Caco-2 (cell line): ENCODE results near the gene LAGE3. TPM values are rescaled to one million over a fixed set of nuclear protein-coding genes. Genes with fewer than 3 reads are reported as not detected.

ENCODE experiments used
- BruUV-seq: library from RNA; stranded (reverse); fragments of 400-500 nt; replicated peaks from 2 replicates; lab custom pipeline; 2021; lab: Mats Ljungman, UMichigan
- CTCF ChIA-PET: fragments of 300-600 bp; sonication (Branson Sonifier 250); formaldehyde crosslinking; loops from one replicate; lab custom pipeline; 2022; ENCODE audit warnings: antibody characterized with exemption; lab: Charles Lee
- POLR2A ChIA-PET: fragments of 300-600 bp; sonication (Branson Sonifier 250); formaldehyde crosslinking; loops from one replicate; lab custom pipeline; 2022; ENCODE audit warnings: antibody characterized with exemption; lab: Charles Lee
- DNase-seq, 2 experiments: peaks; one replicate each; pipeline versions ENCODE4 v3.0.0 to v3.0.0-alpha.2; 2020 to 2022
- H3K27me3 ChIP-seq: replicated peaks from 2 replicates; pipeline ENCODE4 v1.6.0; 2011; ENCODE audit warnings: low read length; ENCODE audit not compliant: control insufficient read depth, insufficient read depth
- H3K36me3 ChIP-seq: 2 replicates; pipeline ENCODE4 v1.5.1; 2011; ENCODE audit warnings: low read length; ENCODE audit not compliant: control insufficient read depth, insufficient read depth
- H3K4me1 ChIP-seq: fragments of 250-450 bp; sonication (Bioruptor Pico); 2 replicates; pipeline ENCODE4 v1.5.1; 2020; ENCODE audit warnings: mild to moderate bottlenecking
- H3K4me3 ChIP-seq: 2 replicates; pipeline ENCODE4 v1.5.1; 2011; ENCODE audit warnings: low read depth, mild to moderate bottlenecking, control low read depth, low read length
- H3K9me3 ChIP-seq: fragments of 250-450 bp; sonication (Bioruptor Pico); 2 replicates; pipeline ENCODE4 v1.5.1; 2020; ENCODE audit warnings: mild to moderate bottlenecking, moderate library complexity
- H3K27ac Mint-ChIP-seq: one replicate; pipeline ENCODE4 v1.8.0; 2022; ENCODE audit warnings: mixed read lengths; ENCODE audit not compliant: unreplicated experiment
- H3K27me3 Mint-ChIP-seq: one replicate; pipeline ENCODE4 v1.8.0; 2022; ENCODE audit warnings: mixed read lengths; ENCODE audit not compliant: insufficient read depth, unreplicated experiment
- H3K36me3 Mint-ChIP-seq: one replicate; pipeline ENCODE4 v1.8.0; 2022; ENCODE audit warnings: mild to moderate bottlenecking, mixed read lengths; ENCODE audit not compliant: insufficient read depth, unreplicated experiment
- H3K4me1 Mint-ChIP-seq: one replicate; pipeline ENCODE4 v1.8.0; 2022; ENCODE audit warnings: low read depth, mixed read lengths; ENCODE audit not compliant: unreplicated experiment
- H3K4me3 Mint-ChIP-seq: one replicate; pipeline ENCODE4 v1.8.0; 2022; ENCODE audit warnings: mild to moderate bottlenecking, moderate library complexity, mixed read lengths; ENCODE audit not compliant: unreplicated experiment
- H3K9me3 Mint-ChIP-seq: one replicate; pipeline ENCODE4 v1.8.0; 2022; ENCODE audit warnings: mixed read lengths; ENCODE audit not compliant: unreplicated experiment
- intact Hi-C: fragments of 100-400 bp; cut with micrococcal nuclease; formaldehyde crosslinking; loops from one replicate; pipeline ENCODE4 v1.10.0; 2022; ENCODE audit not compliant: unreplicated experiment
- total RNA-seq: library from RNA; stranded (reverse); gene quantifications from 2 replicates; pipeline ENCODE4 v1.2.3, GENCODE V29; 2022
- TF ChIP-seq, protein P1 (sequence below), 2 experiments: fragments of 200-600 bp in 1 of 2; IDR thresholded peaks; 1 replicate in 1 of 2; 2 replicates in 1 of 2; pipeline versions ENCODE4 v1.5.1 to v1.8.0; 2011 to 2022; ENCODE audit warnings: antibody characterized with exemption in 1 of 2, control low read depth in 1 of 2, inconsistent platforms in 1 of 2, low read depth in 1 of 2, low read length in 1 of 2, mild to moderate bottlenecking in 1 of 2, moderate library complexity in 1 of 2; ENCODE audit not compliant: insufficient read depth in 1 of 2, severe bottlenecking in 1 of 2, unreplicated experiment in 1 of 2

The LAGE3 gene
- total RNA-seq, 1 experiment from 2014 or later = 26.0 TPM

DNA sequence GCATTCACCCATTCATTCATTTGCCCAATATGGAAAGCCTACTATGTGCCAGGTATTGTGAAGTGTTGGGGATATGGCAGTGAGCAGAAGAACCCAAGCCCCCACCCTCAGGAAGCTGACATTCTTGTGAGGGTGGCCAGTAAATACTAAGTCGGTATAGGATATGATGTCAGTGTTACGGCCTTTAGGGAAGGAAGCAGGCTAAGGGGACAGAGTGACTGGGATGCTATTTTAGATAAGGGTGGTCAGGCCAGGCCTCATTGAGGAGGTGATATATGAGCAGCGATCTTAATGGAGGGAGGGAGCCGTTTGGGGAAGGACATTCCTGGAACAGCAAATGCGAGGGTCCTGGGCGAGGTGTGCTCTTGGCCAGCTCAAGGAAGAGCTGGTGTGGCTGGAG is 48.6 kb downstream of the LAGE3 start:
- H3K9me3 ChIP-seq = no peaks in the 10 kb centered on the region
- no peaks in the 10 kb centered on the region for H3K36me3 ChIP-seq
- Mint-ChIP-seq H3K27ac (no peak overlapping the region), H3K36me3 (peaks cover 11% of the 10 kb centered on the region), H3K4me1 (peaks cover 14% of the 10 kb centered on the region), H3K9me3 (no peaks in the 10 kb centered on the region), H3K4me3 (peak overlapping the region; percentile 18), H3K27me3 (no peaks in the 10 kb centered on the region)
- DNase-seq = no peak
- intact Hi-C loops = no loop called here
- H3K4me1 ChIP-seq = peaks cover 10% of the 10 kb centered on the region; the same call in 1 of the 2 replicates
- H3K27me3 ChIP-seq = no peaks in the 10 kb centered on the region
- no TSS peak for BruUV-seq
- ChIA-PET CTCF (no interaction called here), POLR2A (no interaction called here)
- no peak overlapping the region for H3K4me3 ChIP-seq
- TF ChIP-seq, protein P1, sequence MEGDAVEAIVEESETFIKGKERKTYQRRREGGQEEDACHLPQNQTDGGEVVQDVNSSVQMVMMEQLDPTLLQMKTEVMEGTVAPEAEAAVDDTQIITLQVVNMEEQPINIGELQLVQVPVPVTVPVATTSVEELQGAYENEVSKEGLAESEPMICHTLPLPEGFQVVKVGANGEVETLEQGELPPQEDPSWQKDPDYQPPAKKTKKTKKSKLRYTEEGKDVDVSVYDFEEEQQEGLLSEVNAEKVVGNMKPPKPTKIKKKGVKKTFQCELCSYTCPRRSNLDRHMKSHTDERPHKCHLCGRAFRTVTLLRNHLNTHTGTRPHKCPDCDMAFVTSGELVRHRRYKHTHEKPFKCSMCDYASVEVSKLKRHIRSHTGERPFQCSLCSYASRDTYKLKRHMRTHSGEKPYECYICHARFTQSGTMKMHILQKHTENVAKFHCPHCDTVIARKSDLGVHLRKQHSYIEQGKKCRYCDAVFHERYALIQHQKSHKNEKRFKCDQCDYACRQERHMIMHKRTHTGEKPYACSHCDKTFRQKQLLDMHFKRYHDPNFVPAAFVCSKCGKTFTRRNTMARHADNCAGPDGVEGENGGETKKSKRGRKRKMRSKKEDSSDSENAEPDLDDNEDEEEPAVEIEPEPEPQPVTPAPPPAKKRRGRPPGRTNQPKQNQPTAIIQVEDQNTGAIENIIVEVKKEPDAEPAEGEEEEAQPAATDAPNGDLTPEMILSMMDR (IDR thresholded peaks at IDR 0.05; ENCODE audit: insufficient read depth in 1 of 2, low read depth in 1 of 2, low read length in 1 of 2, severe bottlenecking in 1 of 2, unreplicated experiment in 1 of 2) = no peak

DNA sequence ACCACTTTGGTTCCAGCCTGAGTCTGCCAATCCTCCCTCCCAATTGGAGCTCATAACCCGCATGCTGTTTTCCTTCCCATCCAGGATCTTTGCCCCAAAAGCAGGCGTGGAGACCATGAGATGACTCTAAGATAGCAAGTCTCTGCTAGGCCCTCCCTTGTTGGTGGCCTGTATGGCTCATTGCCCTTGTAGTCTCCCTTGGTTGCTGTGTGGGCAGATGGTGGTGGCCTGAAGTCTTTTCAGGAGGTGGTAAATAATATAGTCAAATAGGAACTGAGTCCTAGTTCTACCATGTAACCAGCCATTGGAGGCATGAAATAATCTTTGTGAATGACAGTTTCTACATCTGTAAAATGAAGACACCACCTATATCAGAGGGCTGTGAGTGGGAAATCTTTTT is 49.4 kb downstream of the LAGE3 start:
- Mint-ChIP-seq H3K27ac (no peak overlapping the region), H3K9me3 (no peaks in the 10 kb centered on the region), H3K36me3 (peaks cover 11% of the 10 kb centered on the region), H3K4me3 (peak overlapping the region; percentile 82), H3K4me1 (peaks cover 14% of the 10 kb centered on the region), H3K27me3 (no peaks in the 10 kb centered on the region)
- H3K4me3 ChIP-seq = peak overlapping the region; percentile 73
- CTCF ChIA-PET = interaction anchor here (0.7 kb wide), 1 partner anchor 96 kb away, joined by 3 read pairs; no protein-coding TSS in a partner anchor
- POLR2A ChIA-PET = no interaction called here
- no peaks in the 10 kb centered on the region for H3K36me3 ChIP-seq
- BruUV-seq = no TSS peak
- H3K9me3 ChIP-seq = no peaks in the 10 kb centered on the region
- TF ChIP-seq, protein P1 (IDR thresholded peaks at IDR 0.05; ENCODE audit: insufficient read depth in 1 of 2, low read depth in 1 of 2, low read length in 1 of 2, severe bottlenecking in 1 of 2, unreplicated experiment in 1 of 2) = no peak
- DNase-seq = no peak
- no peaks in the 10 kb centered on the region for H3K27me3 ChIP-seq
- H3K4me1 ChIP-seq = peaks cover 10% of the 10 kb centered on the region; the same call in 1 of the 2 replicates
- intact Hi-C loops = no loop called here

DNA sequence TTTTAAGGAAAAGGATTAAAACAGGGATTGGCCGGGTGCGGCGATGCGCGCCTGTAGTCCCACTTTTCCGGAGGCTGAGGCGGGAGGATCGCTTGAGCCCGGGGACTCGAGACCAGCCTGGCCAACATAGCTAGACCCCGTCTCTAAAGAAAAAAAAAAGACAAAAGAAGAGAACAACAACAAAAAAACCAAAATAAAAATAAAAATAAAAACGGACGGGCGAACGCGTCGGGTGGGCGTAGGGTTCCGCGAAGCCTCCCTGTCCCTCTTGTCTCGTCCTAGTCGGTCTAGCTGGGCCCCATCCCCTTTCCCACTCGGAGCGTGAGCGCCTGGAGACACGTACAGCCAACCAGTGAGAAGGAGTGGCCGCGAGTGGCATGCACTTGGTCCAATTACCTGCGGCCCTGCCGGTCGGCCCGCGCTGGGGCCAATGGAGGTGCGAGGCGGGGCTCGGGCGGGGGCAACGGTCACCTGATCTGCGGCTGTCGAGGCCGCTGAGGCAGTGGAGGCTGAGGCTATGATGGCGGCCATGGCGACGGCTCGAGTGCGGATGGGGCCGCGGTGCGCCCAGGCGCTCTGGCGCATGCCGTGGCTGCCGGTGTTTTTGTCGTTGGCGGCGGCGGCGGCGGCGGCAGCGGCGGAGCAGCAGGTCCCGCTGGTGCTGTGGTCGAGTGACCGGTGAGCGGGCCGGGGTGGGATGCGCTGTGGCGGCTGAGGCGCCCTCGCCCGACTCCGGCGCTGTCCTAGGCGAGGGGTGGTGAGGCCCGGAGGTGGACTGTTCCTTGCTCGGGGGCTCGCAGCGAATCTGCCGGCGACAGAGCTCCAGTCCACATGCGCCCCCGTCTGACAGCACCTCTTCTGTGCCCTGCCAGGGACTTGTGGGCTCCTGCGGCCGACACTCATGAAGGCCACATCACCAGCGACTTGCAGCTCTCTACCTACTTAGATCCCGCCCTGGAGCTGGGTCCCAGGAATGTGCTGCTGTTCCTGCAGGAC is 50.6 kb downstream of the LAGE3 start, which contains the start of gene ATP6AP1:
TSS of gene ATP6AP1 (plus strand) at position 502 of the 996 bp plus-strand sequence. CDS start at position 518, 16 bp downstream.
- Mint-ChIP-seq H3K27me3 (no peaks in the 10 kb centered on the region), H3K4me3 (peak within 1 kb of the TSS; percentile 82), H3K27ac (peak within 1 kb of the TSS; percentile 84), H3K9me3 (no peaks in the 10 kb centered on the region), H3K4me1 (peaks cover 14% of the 10 kb centered on the region), H3K36me3 (peaks cover 11% of the 10 kb centered on the region)
- no peaks in the 10 kb centered on the region for H3K27me3 ChIP-seq
- POLR2A ChIA-PET = interaction anchor here (0.6 to 0.7 kb wide), 3 partner anchors 18 to 1095 kb away, joined by 3 to 4 read pairs (median 3); partner anchors contain the start of gene ZNF275
- TF ChIP-seq, protein P1 (IDR thresholded peaks at IDR 0.05; ENCODE audit: insufficient read depth in 1 of 2, low read depth in 1 of 2, low read length in 1 of 2, severe bottlenecking in 1 of 2, unreplicated experiment in 1 of 2) = no peak
- H3K4me1 ChIP-seq = peaks cover 10% of the 10 kb centered on the region; the same call in 1 of the 2 replicates
- H3K9me3 ChIP-seq = no peaks in the 10 kb centered on the region
- intact Hi-C loops = loop anchor here (1.0 kb wide), 1 partner anchor 17 kb away; the partner anchor contains the start of gene TAFAZZIN
- no peaks in the 10 kb centered on the region for H3K36me3 ChIP-seq
- peak within 1 kb of the TSS; percentile 73 for H3K4me3 ChIP-seq
- peak; percentile 93 to 95 for DNase-seq
- CTCF ChIA-PET = interaction anchor here (0.7 kb wide), 1 partner anchor 97 kb away, joined by 3 read pairs; no protein-coding TSS in a partner anchor
- no TSS peak for BruUV-seq
